ENCODE data around the gene OPA3.

Gene OPA3

DNA sequence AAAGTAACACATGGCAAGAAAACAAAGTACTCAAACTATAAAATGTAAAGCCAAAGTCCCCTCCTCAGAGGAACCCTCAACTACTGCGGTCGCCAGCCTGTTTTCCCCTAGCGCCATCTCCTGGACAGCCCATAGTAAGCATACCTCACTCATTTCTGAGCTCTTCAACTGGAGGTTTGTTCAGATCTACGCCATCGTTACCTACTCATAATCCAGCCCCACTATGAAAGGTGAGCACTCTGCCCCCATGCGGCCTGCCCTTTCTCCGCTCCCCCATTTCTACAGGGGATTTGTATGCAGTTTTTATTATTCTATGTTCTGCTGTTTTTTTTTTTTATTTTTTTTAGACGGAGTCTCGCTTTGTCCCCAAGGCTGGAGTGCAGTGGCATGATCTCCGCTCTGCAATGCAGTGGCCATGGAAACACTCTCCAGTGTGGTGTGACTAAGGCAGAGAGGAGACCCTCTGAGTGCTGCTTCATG lies 26.2 kb downstream of the OPA3 start:
- POLR2A ChIA-PET (ENCODE audit: low non-redundant PET), result no interaction called here
- TF ChIP-seq, protein P1, sequence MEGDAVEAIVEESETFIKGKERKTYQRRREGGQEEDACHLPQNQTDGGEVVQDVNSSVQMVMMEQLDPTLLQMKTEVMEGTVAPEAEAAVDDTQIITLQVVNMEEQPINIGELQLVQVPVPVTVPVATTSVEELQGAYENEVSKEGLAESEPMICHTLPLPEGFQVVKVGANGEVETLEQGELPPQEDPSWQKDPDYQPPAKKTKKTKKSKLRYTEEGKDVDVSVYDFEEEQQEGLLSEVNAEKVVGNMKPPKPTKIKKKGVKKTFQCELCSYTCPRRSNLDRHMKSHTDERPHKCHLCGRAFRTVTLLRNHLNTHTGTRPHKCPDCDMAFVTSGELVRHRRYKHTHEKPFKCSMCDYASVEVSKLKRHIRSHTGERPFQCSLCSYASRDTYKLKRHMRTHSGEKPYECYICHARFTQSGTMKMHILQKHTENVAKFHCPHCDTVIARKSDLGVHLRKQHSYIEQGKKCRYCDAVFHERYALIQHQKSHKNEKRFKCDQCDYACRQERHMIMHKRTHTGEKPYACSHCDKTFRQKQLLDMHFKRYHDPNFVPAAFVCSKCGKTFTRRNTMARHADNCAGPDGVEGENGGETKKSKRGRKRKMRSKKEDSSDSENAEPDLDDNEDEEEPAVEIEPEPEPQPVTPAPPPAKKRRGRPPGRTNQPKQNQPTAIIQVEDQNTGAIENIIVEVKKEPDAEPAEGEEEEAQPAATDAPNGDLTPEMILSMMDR (conservative IDR thresholded peaks at IDR 0.05; ENCODE audit: low read depth), result peak; percentile 68
- DNase-seq (ENCODE audit: low spot score), result peak; percentile 49
- peak overlapping the region; percentile 43; the same call in 1 of the 2 replicates for H3K27ac ChIP-seq
- CTCF ChIA-PET, result interaction anchor here (0.5 to 1.2 kb wide), 10 partner anchors 9 to 238 kb away, joined by 3 to 5 read pairs (median 3); no protein-coding TSS in a partner anchor

DNA sequence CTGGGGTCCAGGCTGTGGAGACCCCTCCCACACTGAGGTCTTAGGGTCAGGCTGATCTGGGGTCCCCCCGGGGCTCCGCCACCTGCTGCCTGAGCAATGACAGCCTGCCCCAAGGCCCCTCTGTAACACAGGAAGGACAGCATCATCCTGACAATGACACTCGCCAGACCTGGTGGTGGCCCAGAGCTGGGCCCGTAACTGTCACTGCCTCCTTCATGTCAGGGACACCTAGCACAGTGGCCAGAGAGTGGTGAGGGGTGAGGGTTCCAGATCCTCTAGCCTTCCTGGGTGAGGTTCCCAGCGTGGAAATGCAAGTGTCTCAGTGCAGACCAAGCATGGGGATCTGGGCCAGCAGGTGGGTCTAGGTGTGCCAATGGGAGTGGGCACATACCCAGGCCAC lies 27.8 kb downstream of the OPA3 start:
- ChIA-PET POLR2A (ENCODE audit: low non-redundant PET) (no interaction called here), CTCF (interaction anchor here (0.6 kb wide), 1 partner anchor 50 kb away, joined by 3 read pairs; no protein-coding TSS in a partner anchor)
- H3K27ac ChIP-seq, result peak overlapping the region; percentile 43; the same call in 1 of the 2 replicates
- TF ChIP-seq, protein P1 (conservative IDR thresholded peaks at IDR 0.05; ENCODE audit: low read depth), result no peak
- DNase-seq (ENCODE audit: low spot score), result no peak

DNA sequence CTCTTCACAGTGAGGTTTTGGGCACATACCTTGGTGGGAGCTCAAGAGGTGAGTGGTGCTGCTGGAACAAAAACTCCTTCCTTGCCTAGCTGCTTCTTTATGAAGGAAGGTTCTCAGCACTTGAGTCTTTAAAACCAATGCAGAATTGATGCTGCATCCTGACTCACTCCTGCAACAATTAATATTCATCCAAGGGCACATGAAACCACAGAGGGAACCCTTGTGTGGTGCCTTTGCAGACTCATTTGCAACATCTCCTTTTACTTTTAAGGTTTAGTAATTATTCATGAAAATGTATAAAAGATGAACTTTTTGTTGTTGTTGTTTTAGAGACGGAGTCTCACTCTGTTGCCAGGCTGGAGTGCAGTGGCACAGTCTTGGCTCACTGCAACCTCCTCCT lies 30.1 kb downstream of the OPA3 start:
- no peak for DNase-seq (ENCODE audit: low spot score)
- TF ChIP-seq, protein P1 (conservative IDR thresholded peaks at IDR 0.05; ENCODE audit: low read depth), result no peak
- ChIA-PET CTCF (no interaction called here), POLR2A (ENCODE audit: low non-redundant PET) (no interaction called here)
- peak overlapping the region; percentile 33; the same call in 1 of the 2 replicates for H3K27ac ChIP-seq

DNA sequence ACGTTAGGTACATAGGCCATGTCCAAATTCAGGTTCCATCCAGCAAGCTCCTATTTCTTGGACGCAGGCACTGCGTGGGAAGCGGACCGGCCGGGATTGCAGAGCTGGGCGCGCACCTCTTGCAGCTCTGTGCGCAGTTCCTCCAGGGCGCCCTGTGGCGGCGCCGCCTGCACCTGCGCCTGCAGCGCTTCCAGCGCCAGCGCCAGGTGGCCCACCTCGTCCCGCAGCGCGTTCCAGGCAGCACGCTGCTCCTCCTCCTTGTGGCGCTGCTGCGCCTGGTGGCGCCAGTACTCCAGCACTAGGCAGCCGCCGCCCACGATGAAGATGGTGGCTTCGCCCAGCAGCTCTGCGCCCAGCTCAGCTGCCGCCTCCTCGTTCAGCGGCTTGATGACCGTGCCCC lies 31.1 kb downstream of the OPA3 start:
- DNase-seq (ENCODE audit: low spot score), result no peak
- H3K27ac ChIP-seq, result no peak overlapping the region; the same call in 1 of the 2 replicates
- CTCF ChIA-PET, result no interaction called here
- POLR2A ChIA-PET (ENCODE audit: low non-redundant PET), result no interaction called here
- TF ChIP-seq, protein P1 (conservative IDR thresholded peaks at IDR 0.05; ENCODE audit: low read depth), result no peak

DNA sequence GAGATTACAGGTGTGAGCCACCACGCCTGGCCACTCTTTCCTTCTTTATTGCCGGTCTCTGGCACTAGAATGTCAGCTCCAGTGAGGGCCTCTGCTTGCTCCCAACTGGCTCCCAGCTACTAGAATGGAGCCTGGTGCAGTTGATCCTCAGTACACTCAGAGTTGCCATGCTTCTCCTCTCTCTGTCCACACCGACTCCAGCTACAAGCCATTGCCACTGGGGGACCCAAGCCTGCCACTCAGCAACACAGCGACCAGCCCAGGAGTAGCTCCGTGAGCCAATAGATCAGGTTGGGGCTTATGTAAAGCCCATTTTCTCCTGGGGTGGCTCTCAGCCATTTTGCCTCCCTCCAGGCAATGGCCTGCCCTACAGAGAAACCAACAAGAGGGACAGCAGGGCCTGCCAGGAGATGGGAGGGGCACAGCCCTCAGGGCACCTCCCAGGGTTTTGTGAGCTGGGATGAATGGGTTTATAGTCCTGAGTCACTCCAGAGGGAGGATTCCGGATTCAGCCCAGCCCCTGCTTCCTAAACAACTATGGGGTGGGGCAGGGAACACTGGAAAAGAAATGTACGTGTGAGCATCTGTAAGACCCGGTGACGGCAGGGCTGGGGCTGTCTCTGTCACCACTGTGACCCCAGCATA lies 36.5 kb downstream of the OPA3 start:
- ChIA-PET CTCF (interaction anchor here (0.6 kb wide), 2 partner anchors 29 to 469 kb away, joined by 3 read pairs; no protein-coding TSS in a partner anchor), POLR2A (ENCODE audit: low non-redundant PET) (no interaction called here)
- TF ChIP-seq, protein P1 (conservative IDR thresholded peaks at IDR 0.05; ENCODE audit: low read depth), result no peak
- peak; percentile 94 for DNase-seq (ENCODE audit: low spot score)
- H3K27ac ChIP-seq, result peak overlapping the region; percentile 89

DNA sequence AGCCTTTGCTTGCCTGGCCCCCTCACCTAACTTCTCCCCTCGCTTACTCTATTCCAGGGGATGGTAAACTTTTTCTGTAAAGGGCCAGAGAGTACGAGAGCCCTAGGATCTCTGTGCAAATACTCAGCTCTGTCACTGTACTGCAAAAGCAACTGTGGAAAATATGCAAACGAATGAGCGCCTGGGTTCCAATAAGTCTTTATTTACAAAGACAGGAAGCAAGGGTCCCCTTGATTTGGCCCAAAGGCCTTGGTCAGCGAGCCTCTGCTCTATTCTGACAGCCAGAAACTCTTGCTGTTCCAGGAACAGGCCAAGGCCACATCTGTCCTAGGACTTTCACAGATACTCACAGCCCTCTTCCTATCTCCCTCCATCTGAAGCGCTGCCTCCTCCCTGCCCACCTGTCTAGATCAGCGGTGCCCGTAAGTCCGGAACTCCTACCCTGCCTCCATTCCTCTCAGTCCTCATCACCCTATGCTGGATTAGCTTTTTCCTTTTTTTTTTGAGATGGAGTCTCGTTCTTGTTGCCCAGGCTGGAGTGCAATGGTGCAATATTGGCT lies 37.3 kb downstream of the OPA3 start:
- TF ChIP-seq, protein P1 (conservative IDR thresholded peaks at IDR 0.05; ENCODE audit: low read depth), result no peak
- no peak for DNase-seq (ENCODE audit: low spot score)
- POLR2A ChIA-PET (ENCODE audit: low non-redundant PET), result no interaction called here
- CTCF ChIA-PET, result no interaction called here
- H3K27ac ChIP-seq, result peak overlapping the region; percentile 89
